WTC11 (cell line): ENCODE data around the gene VCL. TPM values are rescaled to one million over a fixed set of nuclear protein-coding genes. Genes with fewer than 3 reads are reported as not detected.

Experiments used
- ATAC-seq: fragments of 200-7000 bp; cut with Tn5 transposase; 2 replicates; pipeline ENCODE4 v1.10.0; 2021; ENCODE audit warnings: mild to moderate bottlenecking, moderate library complexity
- CTCF ChIA-PET: fragments of 300-600 bp; sonication (Branson Sonifier 250); formaldehyde crosslinking; loops from one replicate; lab custom pipeline; 2021; ENCODE audit warnings: antibody characterized with exemption; lab: Charles Lee
- POLR2A ChIA-PET: fragments of 350-600 bp; sonication (Branson Sonifier 250); formaldehyde crosslinking; loops from one replicate; lab custom pipeline; 2021; ENCODE audit warnings: antibody characterized with exemption; lab: Charles Lee
- DNase-seq: peaks from one replicate; pipeline ENCODE4 v3.0.0; 2021; ENCODE audit warnings: low spot score
- H3K27ac Mint-ChIP-seq: 2 replicates; pipeline ENCODE4 v1.8.0; 2021; ENCODE audit warnings: mixed read lengths
- H3K27me3 Mint-ChIP-seq: 2 replicates; pipeline ENCODE4 v1.8.0; 2021; ENCODE audit warnings: low read depth, mild to moderate bottlenecking, moderate library complexity, mixed read lengths
- H3K36me3 Mint-ChIP-seq: 2 replicates; pipeline ENCODE4 v1.8.0; 2021; ENCODE audit warnings: mixed read lengths
- H3K4me1 Mint-ChIP-seq: 2 replicates; pipeline ENCODE4 v1.8.0; 2022; ENCODE audit warnings: mixed read lengths
- H3K4me3 Mint-ChIP-seq: 2 replicates; pipeline ENCODE4 v1.8.0; 2021; ENCODE audit warnings: mild to moderate bottlenecking, moderate library complexity, mixed read lengths
- H3K9me3 Mint-ChIP-seq: 2 replicates; pipeline ENCODE4 v1.8.0; 2021; ENCODE audit warnings: mixed read lengths
- ATF1 ChIP-seq: sonication (generic); formaldehyde crosslinking; IDR thresholded peaks from 2 replicates; pipeline ENCODE4 v1.8.1; 2023; ENCODE audit warnings: mild to moderate bottlenecking, moderate library complexity, missing genetic modification reagents
- CBFB ChIP-seq: sonication (generic); formaldehyde crosslinking; IDR thresholded peaks from 2 replicates; pipeline ENCODE4 v1.8.1; 2022; ENCODE audit warnings: mild to moderate bottlenecking, low read depth, missing genetic modification reagents
- CREB1 ChIP-seq: sonication (generic); formaldehyde crosslinking; IDR thresholded peaks from 2 replicates; pipeline ENCODE4 v1.8.0; 2023; ENCODE audit warnings: mild to moderate bottlenecking, missing genetic modification reagents
- CTCF ChIP-seq: fragments of 200-600 bp; IDR thresholded peaks from 2 replicates; pipeline ENCODE4 v1.8.0; 2022; ENCODE audit warnings: antibody characterized with exemption
- E2F5 ChIP-seq: sonication (generic); formaldehyde crosslinking; IDR thresholded peaks from 2 replicates; pipeline ENCODE4 v1.8.1; 2022; ENCODE audit warnings: mild to moderate bottlenecking, moderate library complexity, missing genetic modification reagents
- ESRRA ChIP-seq: sonication (generic); formaldehyde crosslinking; IDR thresholded peaks from 2 replicates; pipeline ENCODE4 v1.8.1; 2022; ENCODE audit warnings: mild to moderate bottlenecking, missing genetic modification reagents, borderline replicate concordance
- FOXP1 ChIP-seq: sonication (generic); formaldehyde crosslinking; IDR thresholded peaks from 2 replicates; pipeline ENCODE4 v1.8.0; 2022; ENCODE audit warnings: missing genetic modification reagents, mild to moderate bottlenecking, moderate library complexity, borderline replicate concordance
- GABPB1 ChIP-seq: sonication (generic); formaldehyde crosslinking; IDR thresholded peaks from 2 replicates; pipeline ENCODE4 v1.8.1; 2023; ENCODE audit warnings: mild to moderate bottlenecking, missing genetic modification reagents
- GRHL2 ChIP-seq: fragments of 250-450 bp; sonication (Bioruptor Pico); IDR thresholded peaks from 2 replicates; pipeline ENCODE4 v1.8.0; 2022; ENCODE audit warnings: mild to moderate bottlenecking, moderate library complexity; ENCODE audit not compliant: insufficient replicate concordance, severe bottlenecking
- GTF2I ChIP-seq: fragments of 250-450 bp; sonication (Bioruptor Pico); conservative IDR thresholded peaks from 2 replicates; pipeline ENCODE4 v1.4.0; 2021; ENCODE audit warnings: mild to moderate bottlenecking
- IRF2 ChIP-seq: sonication (generic); formaldehyde crosslinking; IDR thresholded peaks from 2 replicates; pipeline ENCODE4 v1.8.0; 2022; ENCODE audit warnings: low read depth, missing genetic modification reagents, borderline replicate concordance
- NR3C1 ChIP-seq: sonication (generic); formaldehyde crosslinking; conservative IDR thresholded peaks from 2 replicates; pipeline ENCODE4 v1.8.1; 2023; ENCODE audit warnings: low read depth, mild to moderate bottlenecking, missing genetic modification reagents
- SOX15 ChIP-seq: fragments of 250-450 bp; sonication (Bioruptor Pico); IDR thresholded peaks from 2 replicates; pipeline ENCODE4 v1.9.0; 2021; ENCODE audit warnings: mild to moderate bottlenecking
- STAT6 ChIP-seq: sonication (generic); formaldehyde crosslinking; conservative IDR thresholded peaks from 2 replicates; pipeline ENCODE4 v1.8.1; 2023; ENCODE audit warnings: mild to moderate bottlenecking, low read depth, missing genetic modification reagents, moderate library complexity
- TCF7 ChIP-seq: sonication (generic); formaldehyde crosslinking; IDR thresholded peaks from 2 replicates; pipeline ENCODE4 v1.8.0; 2022; ENCODE audit warnings: mild to moderate bottlenecking, low read depth, missing genetic modification reagents, moderate library complexity
- TP53 ChIP-seq: sonication (generic); formaldehyde crosslinking; IDR thresholded peaks from 2 replicates; pipeline ENCODE4 v1.8.1; 2023; ENCODE audit warnings: mild to moderate bottlenecking, missing genetic modification reagents
- ZBTB21 ChIP-seq: sonication (generic); formaldehyde crosslinking; IDR thresholded peaks from 2 replicates; pipeline ENCODE4 v1.8.1; 2023; ENCODE audit warnings: mild to moderate bottlenecking, missing genetic modification reagents, borderline replicate concordance
- ZNF263 ChIP-seq: sonication (generic); formaldehyde crosslinking; IDR thresholded peaks from 2 replicates; pipeline ENCODE4 v1.8.1; 2022; ENCODE audit warnings: low read depth, mild to moderate bottlenecking, moderate library complexity, missing genetic modification reagents
- ZNF317 ChIP-seq: sonication (generic); formaldehyde crosslinking; IDR thresholded peaks from 2 replicates; pipeline ENCODE4 v1.8.1; 2023; ENCODE audit warnings: low read depth, mild to moderate bottlenecking, moderate library complexity, missing genetic modification reagents, borderline replicate concordance
- total RNA-seq: library from RNA; stranded (reverse); gene quantifications from 3 replicates; pipeline ENCODE4 v1.2.3, GENCODE V29; 2021
- TF ChIP-seq, protein P1 (sequence below): sonication (generic); formaldehyde crosslinking; IDR thresholded peaks from 2 replicates; pipeline ENCODE4 v1.8.1; 2022; ENCODE audit warnings: mild to moderate bottlenecking, missing genetic modification reagents, moderate library complexity, borderline replicate concordance
- TF ChIP-seq, protein P2 (sequence below): sonication (generic); formaldehyde crosslinking; IDR thresholded peaks from 2 replicates; pipeline ENCODE4 v1.8.0; 2022; ENCODE audit warnings: mild to moderate bottlenecking, missing genetic modification reagents
- TF ChIP-seq, protein P3 (sequence below): sonication (generic); formaldehyde crosslinking; IDR thresholded peaks from 2 replicates; pipeline ENCODE4 v1.8.0; 2022; ENCODE audit warnings: mild to moderate bottlenecking, missing genetic modification reagents
- TF ChIP-seq, protein P4 (sequence below): sonication (generic); formaldehyde crosslinking; IDR thresholded peaks from 2 replicates; pipeline ENCODE4 v1.8.0; 2022; ENCODE audit warnings: mild to moderate bottlenecking, missing genetic modification reagents

VCL gene
- total RNA-seq, 1 experiment from 2014 or later: 225 TPM

- Mint-ChIP-seq H3K27me3 (no peaks in the 10 kb centered on the region), H3K4me3 (no peak overlapping the region), H3K4me1 (peaks cover 7% of the 10 kb centered on the region; the same call in 1 of the 2 replicates), H3K36me3 (no peaks in the 10 kb centered on the region), H3K9me3 (no peaks in the 10 kb centered on the region), H3K27ac (peak overlapping the region; percentile 15; the same call in 1 of the 2 replicates)
- POLR2A ChIA-PET: no interaction called here
- no peak for DNase-seq
- TF ChIP-seq GABPB1 (no peak), ATF1 (CRISPR knock-in tag) (no peak), E2F5 (CRISPR knock-in tag) (no peak), TCF7 (no peak), CTCF (no peak), GTF2I (CRISPR knock-in tag) (no peak), ZNF263 (CRISPR knock-in tag) (no peak), TP53 (CRISPR knock-in tag) (no peak), CBFB (CRISPR knock-in tag) (no peak), SOX15 (CRISPR knock-in tag) (no peak), FOXP1 (CRISPR knock-in tag) (no peak), NR3C1 (CRISPR knock-in tag) (no peak), GRHL2 (CRISPR knock-in tag) (no peak)
- TF ChIP-seq, protein P1, sequence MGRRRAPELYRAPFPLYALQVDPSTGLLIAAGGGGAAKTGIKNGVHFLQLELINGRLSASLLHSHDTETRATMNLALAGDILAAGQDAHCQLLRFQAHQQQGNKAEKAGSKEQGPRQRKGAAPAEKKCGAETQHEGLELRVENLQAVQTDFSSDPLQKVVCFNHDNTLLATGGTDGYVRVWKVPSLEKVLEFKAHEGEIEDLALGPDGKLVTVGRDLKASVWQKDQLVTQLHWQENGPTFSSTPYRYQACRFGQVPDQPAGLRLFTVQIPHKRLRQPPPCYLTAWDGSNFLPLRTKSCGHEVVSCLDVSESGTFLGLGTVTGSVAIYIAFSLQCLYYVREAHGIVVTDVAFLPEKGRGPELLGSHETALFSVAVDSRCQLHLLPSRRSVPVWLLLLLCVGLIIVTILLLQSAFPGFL: no peak
- TF ChIP-seq, protein P2, sequence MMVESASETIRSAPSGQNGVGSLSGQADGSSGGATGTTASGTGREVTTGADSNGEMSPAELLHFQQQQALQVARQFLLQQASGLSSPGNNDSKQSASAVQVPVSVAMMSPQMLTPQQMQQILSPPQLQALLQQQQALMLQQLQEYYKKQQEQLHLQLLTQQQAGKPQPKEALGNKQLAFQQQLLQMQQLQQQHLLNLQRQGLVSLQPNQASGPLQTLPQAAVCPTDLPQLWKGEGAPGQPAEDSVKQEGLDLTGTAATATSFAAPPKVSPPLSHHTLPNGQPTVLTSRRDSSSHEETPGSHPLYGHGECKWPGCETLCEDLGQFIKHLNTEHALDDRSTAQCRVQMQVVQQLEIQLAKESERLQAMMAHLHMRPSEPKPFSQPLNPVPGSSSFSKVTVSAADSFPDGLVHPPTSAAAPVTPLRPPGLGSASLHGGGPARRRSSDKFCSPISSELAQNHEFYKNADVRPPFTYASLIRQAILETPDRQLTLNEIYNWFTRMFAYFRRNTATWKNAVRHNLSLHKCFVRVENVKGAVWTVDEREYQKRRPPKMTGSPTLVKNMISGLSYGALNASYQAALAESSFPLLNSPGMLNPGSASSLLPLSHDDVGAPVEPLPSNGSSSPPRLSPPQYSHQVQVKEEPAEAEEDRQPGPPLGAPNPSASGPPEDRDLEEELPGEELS: no peak
- TF ChIP-seq, protein P3, sequence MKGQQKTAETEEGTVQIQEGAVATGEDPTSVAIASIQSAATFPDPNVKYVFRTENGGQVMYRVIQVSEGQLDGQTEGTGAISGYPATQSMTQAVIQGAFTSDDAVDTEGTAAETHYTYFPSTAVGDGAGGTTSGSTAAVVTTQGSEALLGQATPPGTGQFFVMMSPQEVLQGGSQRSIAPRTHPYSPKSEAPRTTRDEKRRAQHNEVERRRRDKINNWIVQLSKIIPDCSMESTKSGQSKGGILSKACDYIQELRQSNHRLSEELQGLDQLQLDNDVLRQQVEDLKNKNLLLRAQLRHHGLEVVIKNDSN (CRISPR knock-in tag): no peak
- TF ChIP-seq, protein P4, sequence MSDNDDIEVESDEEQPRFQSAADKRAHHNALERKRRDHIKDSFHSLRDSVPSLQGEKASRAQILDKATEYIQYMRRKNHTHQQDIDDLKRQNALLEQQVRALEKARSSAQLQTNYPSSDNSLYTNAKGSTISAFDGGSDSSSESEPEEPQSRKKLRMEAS (CRISPR knock-in tag): no peak
- CTCF ChIA-PET: no interaction called here
- no peak for ATAC-seq
Measured at GRCh38 chr10:73991203-73991883, 6.6 kb upstream of the VCL start.

GRCh38 chr10:73991884-73992245, 6.1 kb upstream of the VCL start:
- no peaks in the 10 kb centered on the region for H3K9me3 Mint-ChIP-seq
- no peaks in the 10 kb centered on the region for H3K27me3 Mint-ChIP-seq
- peaks cover 8% of the 10 kb centered on the region for H3K4me1 Mint-ChIP-seq
- no peak; the same call in 1 of the 2 replicates for ATAC-seq
- ChIA-PET CTCF (no interaction called here), POLR2A (no interaction called here)
- H3K36me3 Mint-ChIP-seq: no peaks in the 10 kb centered on the region
- no peak overlapping the region for H3K4me3 Mint-ChIP-seq
- no peak for DNase-seq
- TF ChIP-seq ZNF317 (CRISPR knock-in tag) (no peak), ZBTB21 (CRISPR knock-in tag) (no peak), STAT6 (CRISPR knock-in tag) (no peak), IRF2 (CRISPR knock-in tag) (no peak), ESRRA (no peak), CREB1 (CRISPR knock-in tag) (no peak)
- no peak overlapping the region for H3K27ac Mint-ChIP-seq
